ENCODE data around the gene GBGT1. TPM values are rescaled to one million over a fixed set of nuclear protein-coding genes. Genes with fewer than 3 reads are reported as not detected.

GBGT1 gene
- total and polyA plus RNA-seq, 4 donors = 6.1 to 42.9 (median 23.2) TPM

- peaks cover 0 to 5% (median 2%) of the 10 kb centered on the region in 3 donors for H3K27me3 ChIP-seq (ENCODE audit: control insufficient read depth in 3 of 3, insufficient read depth in 3 of 3, low read length in 2 of 3)
- no peak for DNase-seq
These were observed 25.1 kb upstream of the GBGT1 start for GRCh38 chr9:133188843-133189180.

GRCh38 chr9:133188006-133188842 lies 24.5 kb upstream of the GBGT1 start:
- DNase-seq (peak; percentile 31 to 49 (median 45)), ATAC-seq (ENCODE audit: insufficient read depth, low FRiP score) (no peak)
- H3K9me3 ChIP-seq (ENCODE audit: control insufficient read depth in 4 of 4, insufficient read depth in 3 of 4, low read length in 3 of 4) = peaks cover 0 to 3% (median 0%) of the 10 kb centered on the region in 4 donors
- H3K4me3 ChIP-seq = no peak overlapping the region
- 51 to 58% methylated on average over 20 to 21 of the region's 21 CpGs for WGBS, 2 donors
- no peaks in the 10 kb centered on the region for H3K4me1 ChIP-seq (ENCODE audit: control insufficient read depth in 5 of 5, insufficient read depth in 5 of 5, low read length in 5 of 5)
- H3K36me3 ChIP-seq (ENCODE audit: control insufficient read depth in 4 of 4, insufficient read depth in 4 of 4, low read length in 4 of 4) = no peaks in the 10 kb centered on the region
- TF ChIP-seq CTCF (IDR thresholded peaks at IDR 0.05; ENCODE audit: control extremely low read depth, extremely low read depth) = no peak
- no peak overlapping the region for H3K9ac ChIP-seq (ENCODE audit: insufficient read depth in 1 of 2, low read length in 2 of 2)
- H3K27ac ChIP-seq (ENCODE audit: low read depth in 1 of 2, low read length in 1 of 2) = no peak overlapping the region
- H3K27me3 ChIP-seq (ENCODE audit: control insufficient read depth in 3 of 3, insufficient read depth in 3 of 3, low read length in 2 of 3) = peaks cover 0 to 7% (median 5%) of the 10 kb centered on the region in 3 donors

More at GRCh38 chr9:133188843-133189180, 25.1 kb upstream of the GBGT1 start:
- Histone ChIP-seq H3K9ac (ENCODE audit: insufficient read depth in 1 of 2, low read length in 2 of 2) (no peak overlapping the region), H3K4me1 (ENCODE audit: control insufficient read depth in 5 of 5, insufficient read depth in 5 of 5, low read length in 5 of 5) (no peaks in the 10 kb centered on the region), H3K4me3 (no peak overlapping the region), H3K27ac (ENCODE audit: low read depth in 1 of 2, low read length in 1 of 2) (no peak overlapping the region), H3K36me3 (ENCODE audit: control insufficient read depth in 4 of 4, insufficient read depth in 4 of 4, low read length in 4 of 4) (no peaks in the 10 kb centered on the region), H3K9me3 (ENCODE audit: control insufficient read depth in 4 of 4, insufficient read depth in 3 of 4, low read length in 3 of 4) (peaks cover 0 to 3% (median 0%) of the 10 kb centered on the region in 4 donors)
- TF ChIP-seq CTCF (IDR thresholded peaks at IDR 0.05; ENCODE audit: control extremely low read depth, extremely low read depth) = no peak
- 84 to 86% methylated on average over 7 of the region's 7 CpGs for WGBS, 2 donors
- no peak for ATAC-seq (ENCODE audit: insufficient read depth, low FRiP score)

GRCh38 chr9:133187561-133188005 lies 23.9 kb upstream of the GBGT1 start:
- Histone ChIP-seq H3K4me1 (ENCODE audit: control insufficient read depth in 5 of 5, insufficient read depth in 5 of 5, low read length in 5 of 5) (no peaks in the 10 kb centered on the region), H3K4me3 (no peak overlapping the region), H3K27ac (ENCODE audit: low read depth in 1 of 2, low read length in 1 of 2) (no peak overlapping the region), H3K9ac (ENCODE audit: insufficient read depth in 1 of 2, low read length in 2 of 2) (no peak overlapping the region), H3K9me3 (ENCODE audit: control insufficient read depth in 4 of 4, insufficient read depth in 3 of 4, low read length in 3 of 4) (peaks cover 0 to 3% (median 0%) of the 10 kb centered on the region in 4 donors), H3K36me3 (ENCODE audit: control insufficient read depth in 4 of 4, insufficient read depth in 4 of 4, low read length in 4 of 4) (no peaks in the 10 kb centered on the region), H3K27me3 (ENCODE audit: control insufficient read depth in 3 of 3, insufficient read depth in 3 of 3, low read length in 2 of 3) (peaks cover 0 to 14% (median 7%) of the 10 kb centered on the region in 3 donors)
- no peak for ATAC-seq (ENCODE audit: insufficient read depth, low FRiP score)
- 85 to 92% methylated on average over 10 of the region's 10 CpGs for WGBS, 2 donors
- no peak for TF ChIP-seq CTCF (IDR thresholded peaks at IDR 0.05; ENCODE audit: control extremely low read depth, extremely low read depth)
- DNase-seq = no peak
